ENCODE measurements around the gene RIIAD1.
A peak's percentile ranks its signal among the peaks of the same experiment; 100 is the strongest.
"Not testable (repeated sequence)": the region's sequence is repeated elsewhere in the genome, so short reads cannot be mapped to it uniquely, and the experiment has no call there.

RIIAD1 gene

GRCh38 chr1:151729966-151730291, 8.6 kb downstream of the RIIAD1 start:
- DNase-seq (no peak), ATAC-seq (replicated peaks) (no peak)
- no peaks in the 10 kb centered on the region for H3K36me3 Mint-ChIP-seq (ENCODE audit: insufficient read depth)
- no peak overlapping the region for H3K4me3 Mint-ChIP-seq
- no peaks in the 10 kb centered on the region for H3K9me3 Mint-ChIP-seq
- peaks cover 80 to 83% of the 10 kb centered on the region in 2 donors for H3K27me3 Mint-ChIP-seq
- H3K4me1 Mint-ChIP-seq (ENCODE audit: low read depth in 2 of 2): peaks cover 0 to 2% of the 10 kb centered on the region in 2 donors
- H3K27ac Mint-ChIP-seq: no peak overlapping the region

DNA sequence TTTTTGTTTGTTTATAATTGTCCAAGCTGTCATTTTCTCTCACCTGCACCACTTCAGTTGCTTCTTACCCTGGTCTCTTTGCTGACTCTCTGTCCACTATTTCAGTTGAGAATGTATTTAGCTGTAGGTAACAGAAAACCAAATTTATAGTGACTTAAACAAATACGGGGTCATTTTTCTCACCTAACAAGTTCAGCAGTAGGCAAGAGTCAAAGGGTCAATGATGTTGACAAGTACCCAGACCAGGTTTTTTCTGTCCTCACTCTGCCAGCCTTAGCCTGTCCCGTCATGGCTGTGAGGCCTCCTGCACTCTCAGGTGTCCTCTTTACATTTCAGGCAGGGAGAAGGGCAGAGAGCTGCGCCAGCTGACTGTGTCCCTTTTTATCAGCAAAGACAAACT, 11.8 kb downstream of the RIIAD1 start:
- Mint-ChIP-seq H3K4me1 (ENCODE audit: low read depth in 2 of 2) (peaks cover 0 to 3% of the 10 kb centered on the region in 2 donors), H3K27ac (no peak overlapping the region), H3K27me3 (peaks cover 54% of the 10 kb centered on the region in 2 donors), H3K4me3 (no peak overlapping the region), H3K9me3 (no peaks in the 10 kb centered on the region), H3K36me3 (ENCODE audit: insufficient read depth) (no peaks in the 10 kb centered on the region)
- DNase-seq: no peak
- ATAC-seq (replicated peaks): no peak

DNA sequence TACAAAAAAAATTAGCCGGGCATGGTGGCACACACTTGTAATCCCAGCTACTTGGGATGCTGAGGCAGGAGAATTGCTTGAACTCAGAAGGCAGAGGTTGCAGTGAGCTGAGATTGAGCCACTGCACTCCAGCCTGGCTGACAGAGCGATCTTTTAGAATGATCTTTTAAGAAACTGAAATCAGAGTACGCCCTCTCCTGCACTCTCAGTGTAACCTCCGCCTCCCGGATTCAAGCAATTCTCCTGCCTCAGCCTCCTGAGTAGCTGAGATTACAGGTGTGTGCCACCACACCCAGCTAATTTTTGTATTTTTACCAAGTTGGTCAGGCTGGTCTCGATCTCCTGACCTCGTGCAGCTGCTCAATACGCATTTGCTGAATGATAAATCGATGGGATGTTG, 12.7 kb downstream of the RIIAD1 start:
- not testable (repeated sequence) for H3K27ac Mint-ChIP-seq; H3K4me1 Mint-ChIP-seq (ENCODE audit: low read depth in 2 of 2); H3K36me3 Mint-ChIP-seq (ENCODE audit: insufficient read depth); DNase-seq; ATAC-seq (replicated peaks); H3K9me3 Mint-ChIP-seq; H3K4me3 Mint-ChIP-seq
- H3K27me3 Mint-ChIP-seq: peaks cover 46% of the 10 kb centered on the region in 2 donors

GRCh38 chr1:151737026-151737425, 15.7 kb downstream of the RIIAD1 start:
- Mint-ChIP-seq H3K4me1 (ENCODE audit: low read depth in 2 of 2) (peaks cover 0 to 2% of the 10 kb centered on the region in 2 donors), H3K36me3 (ENCODE audit: insufficient read depth) (no peaks in the 10 kb centered on the region), H3K27ac (no peak overlapping the region), H3K27me3 (peaks cover 15 to 21% of the 10 kb centered on the region in 2 donors), H3K9me3 (no peaks in the 10 kb centered on the region), H3K4me3 (no peak overlapping the region)
- ATAC-seq (replicated peaks) (no peak), DNase-seq (no peak)

- Mint-ChIP-seq H3K36me3 (ENCODE audit: insufficient read depth) (no peaks in the 10 kb centered on the region), H3K9me3 (no peaks in the 10 kb centered on the region), H3K4me3 (no peak overlapping the region), H3K4me1 (ENCODE audit: low read depth in 2 of 2) (peaks cover 0 to 2% of the 10 kb centered on the region in 2 donors), H3K27ac (no peak overlapping the region), H3K27me3 (peaks cover 13 to 17% of the 10 kb centered on the region in 2 donors)
- no peak for ATAC-seq (replicated peaks)
- DNase-seq: no peak
Measured at GRCh38 chr1:151737479-151737878, 16.2 kb downstream of the RIIAD1 start.

DNA sequence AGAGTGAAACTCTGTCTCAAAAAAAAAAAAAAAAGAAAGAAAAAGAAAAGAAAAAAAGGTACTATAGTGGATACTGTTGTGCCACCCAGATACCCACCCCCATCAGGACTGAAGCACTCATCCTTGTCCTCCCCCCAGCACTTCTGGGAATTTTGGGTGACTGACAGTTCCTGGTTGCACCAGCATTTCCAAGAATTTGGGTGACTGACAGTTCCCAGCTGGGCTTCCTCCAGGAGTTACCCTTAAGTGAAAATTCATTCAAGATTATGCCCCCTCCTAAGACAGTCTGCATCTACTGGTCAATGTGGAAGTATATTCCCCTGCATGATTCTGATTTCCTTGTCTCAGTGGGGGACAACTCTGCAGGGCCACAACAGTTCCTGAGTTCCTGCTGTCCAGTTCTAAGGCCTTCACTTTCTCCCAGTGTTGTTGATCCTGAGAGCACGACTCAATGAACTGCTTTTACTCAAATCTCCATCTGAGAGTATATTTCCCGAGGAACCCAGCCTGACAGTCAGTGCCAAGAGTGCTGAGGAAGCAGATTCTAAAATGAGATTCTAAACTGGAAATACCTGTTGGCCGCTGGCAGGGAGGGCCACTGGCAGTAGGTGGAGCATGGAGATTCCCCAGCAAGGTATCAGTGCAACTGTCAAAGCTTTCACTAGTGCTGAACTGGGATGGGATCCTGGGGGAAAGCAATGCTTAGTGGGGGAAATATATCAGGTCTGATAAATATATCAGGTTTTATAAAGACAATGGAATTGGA, 18.5 kb downstream of the RIIAD1 start:
- Mint-ChIP-seq H3K4me3 (no peak overlapping the region), H3K4me1 (ENCODE audit: low read depth in 2 of 2) (peaks cover 0 to 2% of the 10 kb centered on the region in 2 donors), H3K27ac (no peak overlapping the region), H3K9me3 (no peaks in the 10 kb centered on the region), H3K27me3 (peaks cover 4 to 5% of the 10 kb centered on the region in 2 donors), H3K36me3 (ENCODE audit: insufficient read depth) (no peaks in the 10 kb centered on the region)
- no peak for DNase-seq
- no peak for ATAC-seq (replicated peaks)

DNA sequence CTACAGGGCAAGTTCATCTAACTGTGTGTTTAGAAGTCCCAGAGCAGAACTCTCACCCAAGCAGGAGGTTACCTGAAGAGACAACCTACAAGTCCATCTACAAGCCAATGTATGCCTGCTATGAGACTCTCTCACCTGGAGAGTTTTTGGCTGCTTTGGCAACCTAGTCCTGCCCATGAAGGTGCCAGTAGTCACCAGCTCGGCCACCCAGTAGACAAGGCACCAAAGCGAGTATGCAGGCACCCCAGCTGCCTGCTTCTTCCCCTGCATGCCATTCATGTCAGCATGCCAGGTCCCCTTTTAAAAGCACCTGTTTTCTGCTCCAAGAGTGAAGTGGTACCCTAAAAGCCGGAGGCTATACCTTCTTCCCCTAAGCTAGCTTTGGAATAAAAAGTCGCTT, 20.2 kb downstream of the RIIAD1 start:
- H3K36me3 Mint-ChIP-seq (ENCODE audit: insufficient read depth): no peaks in the 10 kb centered on the region
- DNase-seq: no peak
- H3K27me3 Mint-ChIP-seq: no peaks in the 10 kb centered on the region
- no peak for ATAC-seq (replicated peaks)
- no peak overlapping the region for H3K27ac Mint-ChIP-seq
- no peaks in the 10 kb centered on the region for H3K9me3 Mint-ChIP-seq
- H3K4me1 Mint-ChIP-seq (ENCODE audit: low read depth in 2 of 2): no peaks in the 10 kb centered on the region
- no peak overlapping the region for H3K4me3 Mint-ChIP-seq

DNA sequence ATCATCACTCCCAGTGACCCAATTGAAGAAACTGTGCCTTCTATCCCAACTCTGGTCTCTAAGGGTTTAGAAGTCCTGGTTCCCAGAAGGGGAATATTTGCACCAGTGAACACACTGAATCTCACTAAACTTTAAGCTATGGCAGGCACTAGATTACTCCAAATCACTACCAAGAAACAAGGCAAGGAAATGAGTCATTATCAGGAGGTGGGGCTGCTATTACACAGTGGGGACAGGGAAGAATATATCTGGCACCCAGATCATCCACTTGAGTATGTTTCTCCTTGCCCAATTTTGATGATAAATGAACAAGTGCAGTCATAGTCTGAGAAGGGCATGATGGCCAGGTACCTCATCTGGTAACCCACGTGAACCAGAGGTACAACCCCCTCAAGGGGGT, 35.0 kb downstream of the RIIAD1 start:
- no peak overlapping the region for H3K4me3 Mint-ChIP-seq
- H3K9me3 Mint-ChIP-seq: no peaks in the 10 kb centered on the region
- ATAC-seq (replicated peaks) (no peak), DNase-seq (no peak)
- peaks cover 6 to 10% of the 10 kb centered on the region in 2 donors for H3K27me3 Mint-ChIP-seq
- H3K36me3 Mint-ChIP-seq (ENCODE audit: insufficient read depth): peaks cover 40% of the 10 kb centered on the region
- H3K27ac Mint-ChIP-seq: peak overlapping the region in 1 of 2 donors; percentile 16
- peaks cover 6% of the 10 kb centered on the region in 2 donors for H3K4me1 Mint-ChIP-seq (ENCODE audit: low read depth in 2 of 2)

DNA sequence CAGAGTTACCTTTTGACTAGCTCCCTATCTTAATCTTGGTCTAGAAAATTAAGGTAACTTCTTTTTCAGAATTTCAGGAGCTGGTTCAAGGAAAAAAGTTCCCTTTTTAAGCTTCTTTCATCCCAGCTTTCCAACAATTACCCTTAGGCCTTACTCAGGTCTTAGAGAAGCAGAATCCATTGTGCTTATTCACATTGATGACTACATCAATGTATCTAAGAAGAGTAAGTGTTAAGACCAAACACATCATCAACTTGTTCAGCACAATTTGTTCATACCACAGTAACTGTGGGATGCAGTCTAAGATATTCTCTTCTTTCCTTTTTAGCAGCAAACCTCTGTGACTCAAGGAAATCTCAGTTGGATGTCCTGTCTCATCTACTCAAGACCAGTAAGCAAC, 37.9 kb downstream of the RIIAD1 start:
- H3K36me3 Mint-ChIP-seq (ENCODE audit: insufficient read depth): peaks cover 64% of the 10 kb centered on the region
- H3K27me3 Mint-ChIP-seq: no peaks in the 10 kb centered on the region
- H3K9me3 Mint-ChIP-seq: no peaks in the 10 kb centered on the region
- no peak overlapping the region for H3K4me3 Mint-ChIP-seq
- DNase-seq: no peak
- peaks cover 18 to 19% of the 10 kb centered on the region in 2 donors for H3K4me1 Mint-ChIP-seq (ENCODE audit: low read depth in 2 of 2)
- no peak overlapping the region for H3K27ac Mint-ChIP-seq
- no peak for ATAC-seq (replicated peaks)

- no peaks in the 10 kb centered on the region for H3K9me3 Mint-ChIP-seq
- no peak overlapping the region for H3K4me3 Mint-ChIP-seq
- H3K36me3 Mint-ChIP-seq (ENCODE audit: insufficient read depth): peaks cover 64% of the 10 kb centered on the region
- H3K27ac Mint-ChIP-seq: peak overlapping the region in 1 of 2 donors; percentile 72
- no peak for ATAC-seq (replicated peaks)
- peaks cover 20 to 21% of the 10 kb centered on the region in 2 donors for H3K4me1 Mint-ChIP-seq (ENCODE audit: low read depth in 2 of 2)
- H3K27me3 Mint-ChIP-seq: no peaks in the 10 kb centered on the region
- no peak for DNase-seq
Measured at GRCh38 chr1:151760597-151761385, 39.5 kb downstream of the RIIAD1 start.

- peak; percentile 97 for ATAC-seq (replicated peaks)
- peak within 1 kb of the TSS; percentile 97 to 98 for H3K27ac Mint-ChIP-seq
- peaks cover 14 to 15% of the 10 kb centered on the region in 2 donors for H3K4me1 Mint-ChIP-seq (ENCODE audit: low read depth in 2 of 2)
- peak within 1 kb of the TSS; percentile 95 to 97 for H3K4me3 Mint-ChIP-seq
- DNase-seq: peak; percentile 80 to 87 (median 80)
- H3K9me3 Mint-ChIP-seq: no peaks in the 10 kb centered on the region
- H3K36me3 Mint-ChIP-seq (ENCODE audit: insufficient read depth): peaks cover 53% of the 10 kb centered on the region
- no peaks in the 10 kb centered on the region for H3K27me3 Mint-ChIP-seq
Measured at GRCh38 chr1:151762941-151763921, 41.9 kb downstream of the RIIAD1 start, which contains the start of gene MRPL9. MRPL9 (minus strand) TSS chr1:151763496; CDS start chr1:151763479, 17 bp downstream.

DNA sequence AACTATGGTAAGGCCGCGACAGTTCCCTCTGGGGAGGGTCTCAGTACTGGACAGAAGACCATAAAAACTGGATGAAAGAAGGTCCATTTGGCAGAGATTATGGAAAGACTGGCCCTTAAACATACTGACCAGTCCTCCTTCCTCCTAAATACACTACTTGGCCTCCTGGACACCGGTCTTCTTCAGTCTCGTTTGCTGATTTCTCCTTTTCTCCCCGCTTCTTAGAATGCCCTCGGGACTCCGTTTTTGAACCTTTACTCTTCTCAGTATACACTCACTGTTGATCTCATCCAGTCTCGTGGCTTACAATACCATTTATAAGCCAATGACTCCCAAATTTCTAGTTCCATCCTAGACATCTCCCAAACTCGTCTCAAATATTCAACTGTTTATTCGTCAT, 42.7 kb downstream of the RIIAD1 start:
- Mint-ChIP-seq H3K4me3 (peak overlapping the region; percentile 95 to 97), H3K9me3 (no peaks in the 10 kb centered on the region), H3K27me3 (no peaks in the 10 kb centered on the region), H3K36me3 (ENCODE audit: insufficient read depth) (peaks cover 47% of the 10 kb centered on the region), H3K27ac (peak overlapping the region; percentile 97 to 98), H3K4me1 (ENCODE audit: low read depth in 2 of 2) (peaks cover 14 to 15% of the 10 kb centered on the region in 2 donors)
- ATAC-seq (replicated peaks) (no peak), DNase-seq (no peak)

All from effector memory CD8-positive, alpha-beta T cell (primary cell).